Measurements from ENCODE around the gene SCN8A.

Gene SCN8A

GRCh38 chr12:51852404-51853137 is 261.5 kb downstream of the SCN8A start:
- Histone ChIP-seq H3K27me3 (ENCODE audit: insufficient read depth, poor library complexity, severe bottlenecking) (peaks cover 12% of the 10 kb centered on the region), H3K27ac (ENCODE audit: poor library complexity, severe bottlenecking) (no peak overlapping the region), H3K4me1 (ENCODE audit: insufficient read depth, poor library complexity, severe bottlenecking) (no peaks in the 10 kb centered on the region), H3K36me3 (ENCODE audit: low read depth) (no peaks in the 10 kb centered on the region), H3K9me3 (ENCODE audit: severe bottlenecking) (no peaks in the 10 kb centered on the region), H3K4me3 (ENCODE audit: severe bottlenecking) (no peak overlapping the region)
- TF ChIP-seq CTCF (IDR thresholded peaks at IDR 0.05; ENCODE audit: poor library complexity, severe bottlenecking): no peak
- DNase-seq (ENCODE audit: low spot score): no peak
- no peak for ATAC-seq (ENCODE audit: low read depth)

- Histone ChIP-seq H3K27ac (ENCODE audit: poor library complexity, severe bottlenecking) (no peak overlapping the region), H3K4me1 (ENCODE audit: insufficient read depth, poor library complexity, severe bottlenecking) (no peaks in the 10 kb centered on the region), H3K36me3 (ENCODE audit: low read depth) (no peaks in the 10 kb centered on the region), H3K27me3 (ENCODE audit: insufficient read depth, poor library complexity, severe bottlenecking) (peaks cover 4% of the 10 kb centered on the region), H3K9me3 (ENCODE audit: severe bottlenecking) (no peaks in the 10 kb centered on the region), H3K4me3 (ENCODE audit: severe bottlenecking) (no peak overlapping the region)
- DNase-seq (ENCODE audit: low spot score): no peak
- ATAC-seq (ENCODE audit: low read depth): peak; percentile 31; the same call in 1 of the 3 replicates
- TF ChIP-seq CTCF (IDR thresholded peaks at IDR 0.05; ENCODE audit: poor library complexity, severe bottlenecking): no peak
Measured at GRCh38 chr12:51855586-51856428, 264.8 kb downstream of the SCN8A start.

GRCh38 chr12:51860986-51861385 is 270.0 kb downstream of the SCN8A start:
- no peak for TF ChIP-seq CTCF (IDR thresholded peaks at IDR 0.05; ENCODE audit: poor library complexity, severe bottlenecking)
- DNase-seq (ENCODE audit: low spot score) (no peak), ATAC-seq (ENCODE audit: low read depth) (no peak)
- no peaks in the 10 kb centered on the region for H3K4me1 ChIP-seq (ENCODE audit: insufficient read depth, poor library complexity, severe bottlenecking)
- H3K27me3 ChIP-seq (ENCODE audit: insufficient read depth, poor library complexity, severe bottlenecking): peaks cover 23% of the 10 kb centered on the region
- no peak overlapping the region for H3K27ac ChIP-seq (ENCODE audit: poor library complexity, severe bottlenecking)
- no peaks in the 10 kb centered on the region for H3K36me3 ChIP-seq (ENCODE audit: low read depth)
- H3K4me3 ChIP-seq (ENCODE audit: severe bottlenecking): no peak overlapping the region
- no peaks in the 10 kb centered on the region for H3K9me3 ChIP-seq (ENCODE audit: severe bottlenecking)

Data from RWPE2 (cell line).